Activated CD4-positive, CD25-positive, alpha-beta regulatory T cell (primary cell): ENCODE data around the gene UBE2N.
A peak's percentile ranks its signal among the peaks of the same experiment; 100 is the strongest.
"Not testable (repeated sequence)": the region's sequence is repeated elsewhere in the genome, so short reads cannot be mapped to it uniquely, and the experiment has no call there.

ENCODE experiments used
- DNase-seq, 4 experiments: peaks; one replicate each; lab custom pipeline; 2025; lab: John Stamatoyannopoulos, UW

Gene UBE2N

GRCh38 chr12:93411060-93411459, 30.7 kb downstream of the UBE2N start:
- not testable (repeated sequence) for DNase-seq

GRCh38 chr12:93409343-93410187, 32.2 kb downstream of the UBE2N start:
- not testable (repeated sequence) for DNase-seq

GRCh38 chr12:93408813-93409212, 32.9 kb downstream of the UBE2N start:
- DNase-seq: no peak

- no peak for DNase-seq
Observed at GRCh38 chr12:93407963-93408283, 33.8 kb downstream of the UBE2N start.

GRCh38 chr12:93407054-93407962, 34.4 kb downstream of the UBE2N start:
- DNase-seq: no peak

GRCh38 chr12:93404961-93405849, 36.5 kb downstream of the UBE2N start:
- DNase-seq: no peak

GRCh38 chr12:93403988-93404803, 37.6 kb downstream of the UBE2N start:
- no peak for DNase-seq

GRCh38 chr12:93402333-93403311, 39.1 kb downstream of the UBE2N start:
- DNase-seq: no peak

GRCh38 chr12:93399183-93399863, 42.4 kb downstream of the UBE2N start:
- DNase-seq: not testable (repeated sequence)

- no peak for DNase-seq
Observed at GRCh38 chr12:93397412-93397811, 44.3 kb downstream of the UBE2N start.

- no peak for DNase-seq
Observed at GRCh38 chr12:93393425-93393824, 48.3 kb downstream of the UBE2N start.

GRCh38 chr12:93390549-93391297, 51.0 kb downstream of the UBE2N start:
- DNase-seq: no peak

GRCh38 chr12:93390031-93390430, 51.7 kb downstream of the UBE2N start:
- DNase-seq: no peak

- DNase-seq: peak in 1 of 4 experiments; percentile 10
Observed at GRCh38 chr12:93387780-93388179, 54.0 kb downstream of the UBE2N start.

- DNase-seq: not testable (repeated sequence)
Observed at GRCh38 chr12:93381976-93382437, 59.7 kb downstream of the UBE2N start.

GRCh38 chr12:93381161-93381975, 60.4 kb downstream of the UBE2N start:
- DNase-seq: no peak

- DNase-seq: no peak
Observed at GRCh38 chr12:93380480-93381121, 61.1 kb downstream of the UBE2N start.
